ENCODE measurements around the gene NOL4L.

GRCh38 chr20:32632461-32633354, 47.6 kb upstream of the NOL4L start:
- TF ChIP-seq POLR2AphosphoS5 (IDR thresholded peaks at IDR 0.05), result no peak
- no peak for TF ChIP-seq POLR2A (IDR thresholded peaks at IDR 0.05)
